Cerebellar nuclear complex (tissue), 1 donor: ENCODE results near the gene RABEP1.

ENCODE experiments used
- DNase-seq, 2 experiments: peaks; one replicate each; lab custom pipeline; 2025; lab: John Stamatoyannopoulos, UW

RABEP1 gene

GRCh38 chr17:5364156-5364555 is 82.1 kb downstream of the RABEP1 start:
- DNase-seq, result no peak

DNA sequence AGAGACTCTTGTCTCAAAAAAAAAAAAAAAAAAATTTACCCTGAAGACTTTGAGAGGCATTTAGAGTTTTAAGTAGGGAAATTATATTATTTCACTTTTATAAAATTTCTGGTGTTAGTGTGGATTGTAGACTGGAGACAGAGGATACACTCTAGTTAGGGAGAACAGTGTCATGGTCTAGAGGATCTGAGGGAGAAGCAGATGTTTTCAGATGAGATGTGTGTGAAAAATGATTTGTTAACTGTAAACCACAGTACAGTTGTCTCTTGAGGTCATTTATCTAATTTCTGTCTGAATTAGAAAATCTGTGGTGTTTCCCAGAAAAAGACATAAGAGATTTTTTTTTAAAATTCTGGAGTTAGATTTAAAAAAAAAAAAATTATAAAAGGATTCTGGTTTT is 82.6 kb downstream of the RABEP1 start:
- DNase-seq, result no peak

- no peak for DNase-seq
Measured at GRCh38 chr17:5365831-5366230, 83.7 kb downstream of the RABEP1 start.

DNA sequence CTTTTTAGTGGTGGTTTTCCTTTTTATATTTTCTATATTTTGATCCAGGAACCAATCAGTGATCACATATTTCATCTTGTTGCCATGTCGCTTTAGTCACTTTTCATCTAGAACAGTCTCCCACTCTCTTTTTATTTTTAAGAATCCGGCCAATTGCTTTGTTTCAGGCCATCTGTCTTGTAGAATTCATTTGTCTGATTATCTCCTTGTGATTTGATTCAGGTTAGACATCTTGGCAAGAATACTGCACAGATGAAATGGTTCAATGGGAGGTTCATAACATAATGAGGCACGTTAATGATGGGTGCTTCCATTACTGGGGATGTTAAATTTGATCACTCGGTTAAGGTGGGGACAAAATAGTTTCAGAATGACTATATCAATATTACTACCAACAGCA is 88.3 kb downstream of the RABEP1 start:
- DNase-seq, result no peak

- DNase-seq, result no peak
Measured at GRCh38 chr17:5373112-5373511, 91.0 kb downstream of the RABEP1 start.

DNA sequence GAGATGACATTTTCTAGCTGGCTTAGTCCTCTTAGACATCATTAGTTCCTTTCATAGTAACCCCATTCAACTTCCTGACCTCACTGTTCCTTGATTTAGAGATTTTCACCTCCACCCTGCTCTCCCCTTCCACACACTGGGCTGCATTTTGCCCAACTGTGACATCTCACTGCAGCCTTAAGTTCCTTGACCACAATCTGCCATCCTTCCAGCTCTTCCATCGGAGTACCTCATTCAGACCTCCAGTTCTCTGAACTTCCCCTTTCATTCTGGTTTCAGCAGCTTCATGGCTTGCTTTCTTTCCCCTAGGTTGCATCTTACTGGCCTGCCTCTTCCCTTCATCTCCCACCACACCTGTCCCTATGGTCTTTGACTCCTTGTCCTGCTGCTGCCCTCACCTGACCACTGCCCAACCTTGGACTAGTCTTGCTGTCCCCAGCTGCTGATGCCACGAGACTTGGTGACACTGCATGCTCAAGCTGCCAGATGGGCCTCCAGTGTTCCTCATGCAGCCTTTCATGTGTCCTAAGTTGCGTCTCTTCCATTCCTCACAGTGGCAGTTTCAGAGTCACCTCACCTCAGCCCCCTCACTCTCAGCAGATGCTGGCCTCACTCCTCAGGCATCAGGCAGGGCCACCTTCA is 96.6 kb downstream of the RABEP1 start:
- no peak for DNase-seq

DNA sequence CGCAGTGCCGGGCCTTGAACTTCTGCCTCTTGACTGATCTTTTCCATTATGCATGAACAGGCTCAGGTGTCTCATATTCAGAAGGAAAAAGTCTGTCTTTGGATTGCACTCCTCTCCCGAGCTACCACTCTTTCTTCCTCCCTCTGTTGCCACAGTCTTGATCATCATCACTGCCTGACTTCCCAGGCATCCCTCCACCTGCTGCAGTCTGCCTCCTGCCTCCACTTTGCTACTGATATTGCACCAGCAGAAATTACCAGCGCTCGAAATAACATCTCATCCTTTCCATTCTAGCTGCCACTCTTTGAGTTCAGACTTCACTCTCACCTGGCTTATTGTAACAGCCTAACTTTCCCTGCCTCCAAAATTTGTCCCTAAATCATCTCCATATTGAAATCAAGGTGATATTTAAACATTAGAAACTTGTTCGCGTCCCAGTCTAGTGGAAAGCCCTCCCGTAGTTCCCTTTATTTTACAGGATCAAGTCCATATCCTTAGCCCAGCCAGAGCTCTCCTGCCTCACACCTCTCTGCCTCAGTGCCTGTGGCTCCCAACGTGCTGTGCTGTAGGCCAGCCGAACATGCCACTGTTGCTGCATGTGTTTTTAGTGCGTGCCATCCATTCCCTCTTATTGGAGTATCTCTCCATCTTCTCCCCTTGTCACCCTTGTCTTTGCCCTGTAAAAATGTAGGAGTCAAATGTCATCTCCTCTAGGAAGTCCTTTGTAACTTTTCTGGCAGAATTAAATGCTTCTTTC is 97.4 kb downstream of the RABEP1 start:
- no peak for DNase-seq

DNA sequence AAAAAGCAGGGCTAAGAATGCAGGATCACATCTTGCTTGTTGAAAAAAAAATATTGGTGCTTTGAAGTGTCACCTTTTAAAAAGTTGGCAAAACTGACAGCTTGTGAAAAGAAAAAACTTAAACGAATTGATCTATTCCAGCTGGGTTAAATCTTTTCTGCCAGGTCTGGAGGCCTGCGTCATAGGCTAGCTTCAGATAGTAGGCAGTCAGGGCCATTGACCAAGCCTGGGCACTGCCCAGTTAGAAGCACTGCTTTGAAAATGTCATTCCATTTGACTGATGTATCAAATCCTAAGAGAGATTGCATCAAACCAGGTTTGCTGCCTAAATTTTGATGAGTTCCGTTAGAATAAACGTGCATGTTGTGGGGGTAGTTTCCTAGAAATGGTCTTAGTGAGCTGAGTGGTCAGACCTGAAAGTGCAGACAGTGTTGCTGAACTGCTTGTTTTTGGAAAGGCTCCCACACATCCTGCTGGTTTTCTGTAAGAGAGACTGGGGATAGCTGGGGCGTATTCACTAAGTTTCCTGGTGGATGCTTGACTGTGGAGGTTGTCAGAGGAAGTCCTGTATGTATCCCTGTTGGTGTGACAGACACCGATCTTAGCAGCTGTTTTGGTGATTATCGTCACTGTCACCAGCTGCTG is 98.5 kb downstream of the RABEP1 start:
- DNase-seq, result no peak

GRCh38 chr17:5381542-5381941 is 99.5 kb downstream of the RABEP1 start:
- DNase-seq, result no peak

GRCh38 chr17:5391678-5392077 is 109.6 kb downstream of the RABEP1 start:
- no peak for DNase-seq

- DNase-seq, result no peak
Measured at GRCh38 chr17:5396612-5397011, 114.5 kb downstream of the RABEP1 start.

DNA sequence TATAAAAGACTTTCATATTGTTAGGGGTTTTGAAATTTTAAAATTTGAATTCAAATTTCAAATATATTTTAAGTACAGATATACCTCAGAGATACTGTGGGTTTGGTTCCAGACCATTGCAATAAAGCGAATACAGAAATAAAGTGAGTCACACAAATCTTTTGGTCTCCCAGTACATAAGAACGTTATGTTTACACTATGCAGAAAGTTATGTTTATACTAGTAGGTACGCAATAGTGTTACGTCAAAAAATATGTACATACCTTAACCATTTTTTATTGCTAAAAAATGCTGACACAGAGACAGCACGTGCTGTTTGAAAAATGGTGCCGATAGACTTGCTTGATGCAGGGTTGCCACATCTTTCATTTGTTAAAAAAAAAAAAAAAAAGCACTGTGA is 117.7 kb downstream of the RABEP1 start:
- no peak for DNase-seq

- DNase-seq, result no peak
Measured at GRCh38 chr17:5405400-5405799, 123.3 kb downstream of the RABEP1 start.

- DNase-seq, result no peak
Measured at GRCh38 chr17:5408186-5408585, 126.1 kb downstream of the RABEP1 start.

GRCh38 chr17:5410594-5411272 is 128.6 kb downstream of the RABEP1 start:
- DNase-seq, result no peak

- no peak for DNase-seq
Measured at GRCh38 chr17:5413682-5414081, 131.6 kb downstream of the RABEP1 start.

DNA sequence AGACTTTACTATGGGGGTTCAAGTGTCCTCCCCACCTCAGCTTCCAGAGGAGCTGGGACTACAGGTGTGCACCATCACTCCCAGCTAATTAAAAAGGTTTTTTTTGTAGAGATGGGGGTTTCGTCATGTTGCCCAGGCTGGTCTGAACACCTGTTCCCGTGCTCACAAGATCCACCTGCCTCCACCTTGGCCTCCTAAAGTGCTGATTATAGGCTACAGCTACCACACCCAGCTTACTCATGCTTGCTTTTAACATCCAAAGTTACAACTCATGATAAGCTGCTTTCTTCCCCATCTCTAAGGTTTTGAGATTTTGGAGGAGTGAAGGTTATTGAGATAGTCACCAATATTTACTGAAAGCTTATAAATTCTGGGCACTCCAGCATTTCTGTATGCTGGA is 134.8 kb downstream of the RABEP1 start:
- no peak for DNase-seq

- DNase-seq, result no peak
Measured at GRCh38 chr17:5418858-5419355, 136.8 kb downstream of the RABEP1 start.

GRCh38 chr17:5419356-5419958 is 137.4 kb downstream of the RABEP1 start, which contains the start of gene NUP88:
Gene NUP88, minus strand, starts transcription at chr17:5419662. Its CDS starts 12 bp downstream, at chr17:5419650.
- peak; percentile 92 to 97 for DNase-seq

- peak; percentile 74 to 88 for DNase-seq
Measured at GRCh38 chr17:5419959-5420653, 138.0 kb downstream of the RABEP1 start, which contains the start of gene RPAIN. Gene RPAIN, plus strand, starts transcription at chr17:5420182. Its CDS starts 29 bp downstream, at chr17:5420211.

- no peak for DNase-seq
Measured at GRCh38 chr17:5422505-5422904, 140.4 kb downstream of the RABEP1 start.
